GM13976 (cell line): Measurements from ENCODE around the gene PTGIS.

Experiments used
- DNase-seq: peaks from one replicate; pipeline ENCODE4 v3.0.0; 2012; ENCODE audit warnings: low spot score
- in situ Hi-C: fragments of 300-500 bp; cut with MboI; formaldehyde crosslinking; loops from one replicate; pipeline ENCODE4 v1.12.0; 2022; ENCODE audit warnings: low sequenced_read_pairs, mixed read lengths, inconsistent platforms; ENCODE audit not compliant: unreplicated experiment
- TF ChIP-seq, protein P1 (sequence below): IDR thresholded peaks from 2 replicates; pipeline ENCODE4 v1.5.1; 2012; ENCODE audit warnings: borderline replicate concordance, mild to moderate bottlenecking; ENCODE audit not compliant: insufficient read depth; ENCODE audit errors: extremely low read depth, missing control alignments, control extremely low read depth

The PTGIS gene

DNA sequence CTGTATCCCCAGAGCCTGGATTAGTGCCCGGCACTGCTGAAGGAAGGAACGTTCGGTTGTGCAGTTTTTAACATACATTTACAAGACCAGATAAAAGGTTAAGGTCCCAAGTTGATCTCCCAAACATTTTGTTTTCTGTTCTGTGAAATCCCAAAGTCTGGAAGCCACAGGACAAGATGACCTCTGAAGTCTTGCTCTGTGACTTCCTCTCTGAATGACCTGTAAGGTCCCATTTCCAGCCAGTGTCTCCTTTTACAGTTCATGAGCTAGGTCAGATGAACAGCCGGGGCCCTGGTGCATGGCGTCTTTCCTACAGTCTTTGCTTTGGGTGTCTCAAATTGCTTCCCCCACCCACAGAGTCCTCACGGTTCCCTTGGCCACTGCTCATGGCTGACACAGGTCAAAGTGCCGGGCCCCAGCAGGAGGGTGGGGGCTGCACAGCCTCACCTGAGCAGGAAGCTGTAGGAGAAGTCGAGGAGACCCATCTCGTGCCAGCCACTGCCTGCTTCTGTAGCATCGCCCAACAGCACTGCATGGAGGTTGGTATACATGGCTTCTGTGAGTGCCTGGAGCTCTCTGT lies 24.0 kb downstream of the PTGIS start:
- no peak for DNase-seq
- in situ Hi-C loops = loop anchor here (5.0 kb wide), 1 partner anchor 63 kb away; no protein-coding TSS in a partner anchor

DNA sequence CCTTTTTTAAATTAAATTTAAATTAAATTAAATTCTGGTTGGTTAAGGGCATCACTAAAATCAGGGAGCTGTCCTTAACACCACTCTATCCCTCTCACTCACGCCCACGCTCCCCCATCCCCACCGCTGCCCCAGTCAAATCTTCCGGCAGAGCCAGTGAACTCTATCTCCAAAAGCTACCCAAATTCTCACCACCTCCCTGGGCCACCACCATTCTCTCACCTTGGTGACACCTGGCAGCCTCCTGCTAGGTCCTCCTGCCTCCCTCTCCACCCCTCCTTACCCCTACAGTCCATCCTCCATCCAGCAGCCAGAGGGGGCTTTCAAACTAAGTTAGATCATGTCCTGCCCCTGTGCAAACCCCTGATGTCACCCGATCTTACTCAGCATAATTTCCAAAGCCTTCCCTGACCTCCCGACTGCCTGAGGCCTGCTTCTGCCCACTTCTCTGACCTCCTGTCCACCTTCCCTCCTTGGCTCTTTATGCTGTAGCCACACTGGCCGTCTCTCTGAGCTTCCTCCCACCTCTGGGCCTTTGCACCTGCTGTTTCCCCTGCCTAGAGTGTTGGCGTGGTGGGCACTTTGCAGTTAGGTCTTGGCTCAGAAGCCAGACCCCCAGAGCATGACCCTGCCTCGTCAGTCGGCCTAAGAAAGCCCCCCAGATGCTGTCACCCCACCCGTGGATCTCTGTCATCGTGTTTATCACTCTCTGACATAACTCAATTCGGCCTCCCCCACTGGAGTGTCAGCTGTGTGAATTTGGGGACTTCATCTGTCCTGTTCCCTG lies 24.7 kb downstream of the PTGIS start:
- no peak for DNase-seq
- TF ChIP-seq, protein P1, sequence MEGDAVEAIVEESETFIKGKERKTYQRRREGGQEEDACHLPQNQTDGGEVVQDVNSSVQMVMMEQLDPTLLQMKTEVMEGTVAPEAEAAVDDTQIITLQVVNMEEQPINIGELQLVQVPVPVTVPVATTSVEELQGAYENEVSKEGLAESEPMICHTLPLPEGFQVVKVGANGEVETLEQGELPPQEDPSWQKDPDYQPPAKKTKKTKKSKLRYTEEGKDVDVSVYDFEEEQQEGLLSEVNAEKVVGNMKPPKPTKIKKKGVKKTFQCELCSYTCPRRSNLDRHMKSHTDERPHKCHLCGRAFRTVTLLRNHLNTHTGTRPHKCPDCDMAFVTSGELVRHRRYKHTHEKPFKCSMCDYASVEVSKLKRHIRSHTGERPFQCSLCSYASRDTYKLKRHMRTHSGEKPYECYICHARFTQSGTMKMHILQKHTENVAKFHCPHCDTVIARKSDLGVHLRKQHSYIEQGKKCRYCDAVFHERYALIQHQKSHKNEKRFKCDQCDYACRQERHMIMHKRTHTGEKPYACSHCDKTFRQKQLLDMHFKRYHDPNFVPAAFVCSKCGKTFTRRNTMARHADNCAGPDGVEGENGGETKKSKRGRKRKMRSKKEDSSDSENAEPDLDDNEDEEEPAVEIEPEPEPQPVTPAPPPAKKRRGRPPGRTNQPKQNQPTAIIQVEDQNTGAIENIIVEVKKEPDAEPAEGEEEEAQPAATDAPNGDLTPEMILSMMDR = no peak
- in situ Hi-C loops = loop anchor here (5.0 kb wide), 1 partner anchor 64 kb away; no protein-coding TSS in a partner anchor

More for the DNA sequence above, 24.0 kb downstream of the PTGIS start:
- TF ChIP-seq, protein P1 = no peak

DNA sequence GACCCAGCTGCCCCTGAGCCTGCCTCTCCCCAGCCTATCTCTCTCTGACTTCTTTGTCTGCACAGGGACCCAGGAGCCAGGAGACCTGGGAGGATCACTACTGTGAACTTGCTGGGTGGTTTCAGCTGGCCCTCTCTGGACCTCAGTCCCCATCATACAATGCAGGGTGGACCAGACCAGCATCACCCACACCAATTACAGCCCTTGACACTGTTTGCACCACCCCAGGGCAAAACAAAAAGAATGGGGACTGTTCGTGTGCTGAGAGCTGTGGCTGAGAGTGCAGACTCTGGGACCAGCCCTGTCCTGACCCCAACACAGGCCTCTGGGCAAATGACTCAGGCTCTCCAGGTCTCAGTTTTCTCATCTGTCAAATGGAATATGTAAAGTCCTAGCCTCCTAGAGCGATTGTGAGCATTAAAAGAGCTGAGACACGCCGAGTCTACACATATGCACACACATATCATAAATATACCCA lies 25.4 kb downstream of the PTGIS start:
- in situ Hi-C loops = loop anchor here (5.0 kb wide), 1 partner anchor 65 kb away; no protein-coding TSS in a partner anchor
- DNase-seq = no peak
- TF ChIP-seq, protein P1 = no peak

DNA sequence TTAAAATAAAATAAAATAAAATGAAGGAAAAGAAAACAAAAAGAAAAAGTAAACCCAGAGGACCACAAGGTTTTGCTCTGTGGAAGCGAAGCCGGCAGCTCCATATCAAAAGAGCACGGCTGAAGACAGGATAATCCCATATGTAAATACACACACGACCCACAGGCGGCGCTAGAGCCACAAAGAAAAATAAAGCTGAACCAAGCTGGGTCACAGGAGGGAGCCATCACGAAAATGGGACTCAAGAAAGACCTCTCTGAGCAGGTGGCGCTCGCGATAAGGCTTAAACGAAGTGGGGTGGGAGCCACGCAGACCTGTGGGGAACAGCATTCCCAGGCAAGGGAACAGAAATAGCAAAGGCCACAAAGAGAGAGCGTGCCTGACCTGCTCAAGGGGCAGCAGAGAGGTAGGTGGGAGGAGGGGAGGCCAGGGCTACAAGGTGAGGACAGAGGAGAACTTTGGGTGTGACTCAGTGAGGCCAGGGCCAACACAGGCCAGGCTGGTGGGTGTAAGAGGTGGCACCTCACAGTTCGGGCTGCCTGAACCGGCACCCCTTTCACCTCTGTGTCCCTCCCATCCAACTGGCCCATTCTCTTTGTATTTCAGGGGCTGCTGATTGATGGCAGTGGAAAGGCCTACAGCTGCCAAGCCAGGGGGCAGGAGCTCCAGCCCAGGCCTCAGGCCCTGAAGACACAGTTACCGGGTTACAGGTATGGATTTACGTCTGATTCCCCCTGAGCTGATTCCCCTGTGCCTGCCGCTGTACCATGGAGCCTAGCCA lies 26.0 kb downstream of the PTGIS start:
- peak; percentile 84 for DNase-seq
- TF ChIP-seq, protein P1 = peak; percentile 75
- in situ Hi-C loops = loop anchor here (5.0 kb wide), 1 partner anchor 65 kb away; no protein-coding TSS in a partner anchor

DNA sequence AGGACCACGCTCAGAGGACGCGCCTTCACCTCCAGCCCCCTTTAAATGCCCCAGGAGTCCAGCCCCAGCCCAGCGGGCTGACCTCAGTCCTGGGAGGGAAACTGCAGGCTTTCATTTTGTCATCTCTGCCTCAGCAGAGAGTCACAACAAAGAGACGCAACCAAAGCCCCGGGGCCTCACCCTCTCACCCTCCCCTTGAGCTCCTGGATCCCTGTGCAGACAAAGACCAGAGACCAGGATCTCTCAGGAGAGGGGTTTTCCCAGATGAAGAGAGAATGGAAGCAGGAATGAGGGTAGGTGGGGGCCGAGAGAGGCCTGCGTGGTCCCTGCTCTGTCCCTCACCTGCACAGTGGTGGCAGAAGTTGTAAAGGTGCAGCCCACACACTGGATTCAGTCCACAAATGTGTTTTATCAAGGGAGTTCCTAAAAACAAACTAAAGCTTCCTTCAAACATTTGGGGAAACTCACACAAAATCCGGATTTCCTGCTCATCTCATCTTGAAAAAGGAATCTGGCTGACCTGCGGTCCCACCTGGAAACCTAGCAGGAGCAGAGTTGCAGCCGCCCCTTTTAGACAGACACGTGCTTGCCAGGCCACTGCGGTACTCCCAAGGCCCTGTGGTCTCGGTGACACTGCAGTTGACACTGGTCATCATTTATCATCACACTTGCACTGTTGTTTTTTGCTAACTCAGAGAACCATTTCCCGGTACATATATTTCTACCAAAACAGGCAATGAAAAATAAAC lies 27.1 kb downstream of the PTGIS start:
- no peak for DNase-seq
- TF ChIP-seq, protein P1 = no peak
- in situ Hi-C loops = loop anchor here (5.0 kb wide), 1 partner anchor 66 kb away; no protein-coding TSS in a partner anchor

DNA sequence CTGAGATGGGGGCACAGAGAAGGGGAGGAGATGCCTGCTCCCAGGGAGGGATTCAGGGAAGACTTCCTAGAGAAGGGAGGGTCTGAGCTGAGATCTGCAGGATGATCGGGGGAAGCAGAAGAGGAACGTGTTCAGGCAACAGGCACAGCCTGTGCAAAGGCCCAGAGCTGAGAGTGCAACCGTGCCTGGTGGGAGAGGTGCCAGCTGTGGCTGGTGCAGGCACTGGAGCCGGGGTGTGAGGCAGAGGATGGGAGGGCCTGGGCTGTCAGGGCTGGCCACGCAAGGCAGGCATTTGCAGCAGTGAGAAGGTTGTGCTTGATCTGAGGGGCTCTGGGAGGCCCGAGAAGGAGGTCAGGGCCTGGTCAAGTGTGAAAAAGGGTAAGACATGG lies 27.7 kb downstream of the PTGIS start:
- DNase-seq = no peak
- in situ Hi-C loops = loop anchor here (5.0 kb wide), 1 partner anchor 67 kb away; no protein-coding TSS in a partner anchor
- TF ChIP-seq, protein P1 = no peak
